ENCODE results near the gene LRRC3B.

DNA sequence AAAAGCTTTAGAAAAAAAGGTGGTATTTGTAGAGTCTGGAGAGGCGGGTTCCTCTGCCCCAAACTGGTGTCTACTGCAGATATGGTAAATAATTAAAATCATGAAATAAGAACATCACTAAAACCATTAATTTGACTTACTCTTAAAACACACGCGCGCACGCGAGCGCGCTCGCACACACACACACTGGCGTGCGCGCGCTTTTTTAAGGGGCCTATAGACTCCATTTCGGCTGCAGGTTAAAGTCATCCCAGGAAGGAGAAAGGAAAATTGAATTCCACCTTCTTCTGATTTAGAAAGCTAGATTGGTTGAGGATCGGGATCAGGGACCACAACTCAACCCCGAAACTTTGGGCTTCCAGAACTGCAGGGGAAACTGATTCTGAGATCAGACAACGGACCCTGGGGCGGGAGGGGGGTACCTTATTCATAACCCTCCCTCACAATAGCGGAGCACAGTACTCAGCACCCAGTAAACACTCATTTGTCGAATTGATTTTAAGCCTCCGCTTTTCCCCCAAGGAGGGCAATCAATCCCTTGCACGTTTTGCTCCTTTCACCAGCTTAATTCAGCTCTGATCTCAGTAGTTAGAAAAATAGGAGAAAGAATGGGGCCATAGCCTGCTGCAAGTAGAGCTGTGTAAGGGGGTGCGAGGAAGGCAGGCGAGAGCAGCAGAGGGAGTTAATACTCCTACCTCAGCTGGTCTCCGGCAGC is 509 bp upstream of the LRRC3B start:
- TF ChIP-seq, protein P1, sequence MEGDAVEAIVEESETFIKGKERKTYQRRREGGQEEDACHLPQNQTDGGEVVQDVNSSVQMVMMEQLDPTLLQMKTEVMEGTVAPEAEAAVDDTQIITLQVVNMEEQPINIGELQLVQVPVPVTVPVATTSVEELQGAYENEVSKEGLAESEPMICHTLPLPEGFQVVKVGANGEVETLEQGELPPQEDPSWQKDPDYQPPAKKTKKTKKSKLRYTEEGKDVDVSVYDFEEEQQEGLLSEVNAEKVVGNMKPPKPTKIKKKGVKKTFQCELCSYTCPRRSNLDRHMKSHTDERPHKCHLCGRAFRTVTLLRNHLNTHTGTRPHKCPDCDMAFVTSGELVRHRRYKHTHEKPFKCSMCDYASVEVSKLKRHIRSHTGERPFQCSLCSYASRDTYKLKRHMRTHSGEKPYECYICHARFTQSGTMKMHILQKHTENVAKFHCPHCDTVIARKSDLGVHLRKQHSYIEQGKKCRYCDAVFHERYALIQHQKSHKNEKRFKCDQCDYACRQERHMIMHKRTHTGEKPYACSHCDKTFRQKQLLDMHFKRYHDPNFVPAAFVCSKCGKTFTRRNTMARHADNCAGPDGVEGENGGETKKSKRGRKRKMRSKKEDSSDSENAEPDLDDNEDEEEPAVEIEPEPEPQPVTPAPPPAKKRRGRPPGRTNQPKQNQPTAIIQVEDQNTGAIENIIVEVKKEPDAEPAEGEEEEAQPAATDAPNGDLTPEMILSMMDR (IDR thresholded peaks at IDR 0.05), result no peak
- no peak for TF ChIP-seq EZH2phosphoT487 (IDR thresholded peaks at IDR 0.05)
